HUES48 (cell line): ENCODE results near the gene FASTK.

ENCODE experiments used
- H3K27ac ChIP-seq: one replicate; pipeline ENCODE4 v1.7.0; 2013; ENCODE audit warnings: low read depth, low read length, inconsistent platforms
- H3K27me3 ChIP-seq: 2 replicates; pipeline ENCODE4 v1.6.1; 2013; ENCODE audit warnings: mild to moderate bottlenecking, low read length; ENCODE audit not compliant: control insufficient read depth, insufficient read depth
- H3K36me3 ChIP-seq: 2 replicates; pipeline ENCODE4 v1.6.1; 2013; ENCODE audit warnings: low read length; ENCODE audit not compliant: control insufficient read depth, insufficient read depth
- H3K4me1 ChIP-seq: 2 replicates; pipeline ENCODE4 v1.6.1; 2013; ENCODE audit warnings: mild to moderate bottlenecking, low read length; ENCODE audit not compliant: control insufficient read depth, insufficient read depth
- H3K4me3 ChIP-seq: 2 replicates; pipeline ENCODE4 v1.5.1; 2013; ENCODE audit warnings: mild to moderate bottlenecking, low read depth, low read length
- H3K9ac ChIP-seq: 2 replicates; pipeline ENCODE4 v1.6.1; 2013; ENCODE audit warnings: mild to moderate bottlenecking, low read depth, low read length, moderate library complexity
- H3K9me3 ChIP-seq: 2 replicates; pipeline ENCODE4 v1.6.1; 2013; ENCODE audit warnings: low read length; ENCODE audit not compliant: control insufficient read depth, insufficient read depth

The FASTK gene

GRCh38 chr7:151080522-151081169 lies at the start of gene FASTK:
Gene FASTK (minus strand): TSS chr7:151080809. CDS start chr7:151080766, 43 bp downstream.
- peaks cover 37% of the 10 kb centered on the region for H3K4me1 ChIP-seq
- peak within 1 kb of the TSS; percentile 81 for H3K27ac ChIP-seq
- H3K4me3 ChIP-seq = peak within 1 kb of the TSS; percentile 95
- H3K9me3 ChIP-seq = no peaks in the 10 kb centered on the region
- peak within 1 kb of the TSS; percentile 91 for H3K9ac ChIP-seq
- peaks cover 14% of the 10 kb centered on the region for H3K27me3 ChIP-seq
- H3K36me3 ChIP-seq = peaks cover 6% of the 10 kb centered on the region; the same call in 1 of the 2 replicates

- peaks cover 32% of the 10 kb centered on the region for H3K36me3 ChIP-seq
- H3K9ac ChIP-seq = no peak overlapping the region
- H3K4me1 ChIP-seq = peaks cover 9% of the 10 kb centered on the region; the same call in 1 of the 2 replicates
- H3K4me3 ChIP-seq = no peak overlapping the region
- no peak overlapping the region for H3K27ac ChIP-seq
- H3K9me3 ChIP-seq = no peaks in the 10 kb centered on the region
- peaks cover 8% of the 10 kb centered on the region for H3K27me3 ChIP-seq
Observed at GRCh38 chr7:151129960-151130591, 49.5 kb upstream of the FASTK start.

- Histone ChIP-seq H3K4me3 (no peak overlapping the region), H3K9ac (no peak overlapping the region), H3K27ac (no peak overlapping the region), H3K36me3 (peaks cover 28% of the 10 kb centered on the region), H3K9me3 (no peaks in the 10 kb centered on the region), H3K27me3 (peaks cover 15% of the 10 kb centered on the region), H3K4me1 (peaks cover 10% of the 10 kb centered on the region; the same call in 1 of the 2 replicates)
Observed at GRCh38 chr7:151129117-151129959, 48.7 kb upstream of the FASTK start.

- Histone ChIP-seq H3K9ac (no peak overlapping the region), H3K4me1 (peaks cover 10% of the 10 kb centered on the region; the same call in 1 of the 2 replicates), H3K36me3 (peaks cover 24% of the 10 kb centered on the region), H3K9me3 (no peaks in the 10 kb centered on the region), H3K27me3 (peaks cover 18% of the 10 kb centered on the region), H3K27ac (no peak overlapping the region), H3K4me3 (no peak overlapping the region)
Observed at GRCh38 chr7:151128716-151129115, 48.1 kb upstream of the FASTK start.

- H3K9me3 ChIP-seq = no peaks in the 10 kb centered on the region
- peaks cover 18% of the 10 kb centered on the region for H3K27me3 ChIP-seq
- H3K4me1 ChIP-seq = peaks cover 10% of the 10 kb centered on the region; the same call in 1 of the 2 replicates
- H3K9ac ChIP-seq = no peak overlapping the region
- H3K4me3 ChIP-seq = no peak overlapping the region
- H3K27ac ChIP-seq = no peak overlapping the region
- peaks cover 28% of the 10 kb centered on the region for H3K36me3 ChIP-seq
Observed at GRCh38 chr7:151128144-151128543, 47.5 kb upstream of the FASTK start.

GRCh38 chr7:151126491-151127137 lies 46.0 kb upstream of the FASTK start:
- H3K9ac ChIP-seq = no peak overlapping the region
- H3K36me3 ChIP-seq = peaks cover 26% of the 10 kb centered on the region
- H3K4me1 ChIP-seq = peaks cover 10% of the 10 kb centered on the region; the same call in 1 of the 2 replicates
- H3K27ac ChIP-seq = no peak overlapping the region
- H3K27me3 ChIP-seq = peaks cover 18% of the 10 kb centered on the region
- no peaks in the 10 kb centered on the region for H3K9me3 ChIP-seq
- peak overlapping the region; percentile 45 for H3K4me3 ChIP-seq

GRCh38 chr7:151125846-151126481 lies 45.4 kb upstream of the FASTK start:
- H3K4me1 ChIP-seq = peaks cover 10% of the 10 kb centered on the region; the same call in 1 of the 2 replicates
- H3K36me3 ChIP-seq = peaks cover 31% of the 10 kb centered on the region
- H3K9me3 ChIP-seq = no peaks in the 10 kb centered on the region
- peaks cover 18% of the 10 kb centered on the region for H3K27me3 ChIP-seq
- H3K27ac ChIP-seq = peak overlapping the region; percentile 81
- no peak overlapping the region; the same call in 1 of the 2 replicates for H3K9ac ChIP-seq
- peak overlapping the region; percentile 75 for H3K4me3 ChIP-seq

GRCh38 chr7:151125470-151125845 lies 44.8 kb upstream of the FASTK start:
- Histone ChIP-seq H3K4me1 (peaks cover 10% of the 10 kb centered on the region; the same call in 1 of the 2 replicates), H3K27me3 (peaks cover 18% of the 10 kb centered on the region), H3K4me3 (peak overlapping the region; percentile 75), H3K9ac (no peak overlapping the region; the same call in 1 of the 2 replicates), H3K9me3 (no peaks in the 10 kb centered on the region), H3K36me3 (peaks cover 31% of the 10 kb centered on the region), H3K27ac (peak overlapping the region; percentile 81)

GRCh38 chr7:151124899-151125399 lies 44.3 kb upstream of the FASTK start:
- Histone ChIP-seq H3K27ac (peak overlapping the region; percentile 81), H3K4me3 (peak overlapping the region; percentile 75), H3K9ac (no peak overlapping the region), H3K36me3 (peaks cover 31% of the 10 kb centered on the region), H3K4me1 (peaks cover 10% of the 10 kb centered on the region; the same call in 1 of the 2 replicates), H3K9me3 (no peaks in the 10 kb centered on the region), H3K27me3 (peaks cover 18% of the 10 kb centered on the region)

GRCh38 chr7:151124481-151124880 lies 43.9 kb upstream of the FASTK start:
- Histone ChIP-seq H3K36me3 (peaks cover 32% of the 10 kb centered on the region), H3K9me3 (no peaks in the 10 kb centered on the region), H3K27me3 (peaks cover 18% of the 10 kb centered on the region), H3K9ac (no peak overlapping the region), H3K4me1 (peaks cover 10% of the 10 kb centered on the region; the same call in 1 of the 2 replicates), H3K4me3 (no peak overlapping the region), H3K27ac (no peak overlapping the region)
